CD4-positive, alpha-beta T cell (primary cell): ENCODE measurements around the gene PCDH9. TPM values are rescaled to one million over a fixed set of nuclear protein-coding genes. Genes with fewer than 3 reads are reported as not detected.

Experiments used
- ATAC-seq: fragments of 200-7000 bp; cut with Tn5 transposase; one replicate; pipeline ENCODE4 v1.10.0; 2022; ENCODE audit warnings: mild to moderate bottlenecking; ENCODE audit not compliant: poor library complexity
- CTCF ChIA-PET: fragments of 350-600 bp; sonication (Branson Sonifier 250); formaldehyde crosslinking; loops from one replicate; lab custom pipeline; 2021; ENCODE audit warnings: antibody characterized with exemption, inconsistent platforms; lab: Charles Lee
- POLR2A ChIA-PET: fragments of 350-600 bp; sonication (Branson Sonifier 250); formaldehyde crosslinking; loops from one replicate; lab custom pipeline; 2021; ENCODE audit warnings: antibody characterized with exemption, inconsistent platforms; lab: Charles Lee
- DNase-seq, 14 experiments: peaks; one replicate each; pipeline ENCODE4 v3.0.0-alpha.2; 2013 to 2020; ENCODE audit warnings: mixed read lengths in 2 of 14
- H3K27ac ChIP-seq, 2 donors: one replicate each; pipeline versions ENCODE4 v1.5.1 to v1.7.0; 2013; ENCODE audit warnings: low read length in 2 of 2, low read depth in 1 of 2, mild to moderate bottlenecking in 1 of 2
- H3K27me3 ChIP-seq, 2 experiments: 1 replicate in 1 of 2; 2 replicates in 1 of 2; pipeline versions ENCODE4 v1.6.1 to v1.7.0; 2013; ENCODE audit warnings: low read length in 2 of 2, control low read depth in 1 of 2, mild to moderate bottlenecking in 1 of 2, moderate library complexity in 1 of 2; ENCODE audit not compliant: insufficient read depth in 2 of 2, control insufficient read depth in 1 of 2
- H3K36me3 ChIP-seq: one replicate; pipeline ENCODE4 v1.6.1; 2013; ENCODE audit warnings: low read length, control low read depth; ENCODE audit not compliant: insufficient read depth
- H3K4me1 ChIP-seq: one replicate; pipeline ENCODE4 v1.6.1; 2013; ENCODE audit warnings: low read length, control low read depth; ENCODE audit not compliant: insufficient read depth
- H3K4me3 ChIP-seq: one replicate; pipeline ENCODE4 v1.5.1; 2013; ENCODE audit warnings: mild to moderate bottlenecking, low read length, moderate library complexity
- H3K9me3 ChIP-seq, 2 experiments: 1 replicate in 1 of 2; 2 replicates in 1 of 2; pipeline versions ENCODE4 v1.6.1 to v1.7.0; 2013; ENCODE audit warnings: low read length in 2 of 2, mild to moderate bottlenecking in 2 of 2, control low read depth in 1 of 2, moderate library complexity in 1 of 2; ENCODE audit not compliant: control insufficient read depth in 1 of 2, insufficient read depth in 1 of 2
- H3K27ac Mint-ChIP-seq: one replicate; pipeline ENCODE4 v1.8.0; 2020; ENCODE audit warnings: mixed read lengths
- H3K27me3 Mint-ChIP-seq: one replicate; pipeline ENCODE4 v1.8.0; 2021; ENCODE audit warnings: mixed read lengths
- H3K36me3 Mint-ChIP-seq: one replicate; pipeline ENCODE4 v1.8.0; 2021; ENCODE audit warnings: low read depth, mixed read lengths
- H3K4me1 Mint-ChIP-seq: one replicate; pipeline ENCODE4 v1.8.0; 2021; ENCODE audit warnings: low read depth, mixed read lengths
- H3K4me3 Mint-ChIP-seq: one replicate; pipeline ENCODE4 v1.8.0; 2020; ENCODE audit warnings: mild to moderate bottlenecking, mixed read lengths
- H3K9me3 Mint-ChIP-seq: one replicate; pipeline ENCODE4 v1.8.0; 2020; ENCODE audit warnings: mixed read lengths
- CTCF ChIP-seq: fragments of 200-600 bp; IDR thresholded peaks from one replicate; pipeline ENCODE4 v1.8.0; 2022; ENCODE audit warnings: antibody characterized with exemption, mild to moderate bottlenecking
- intact Hi-C, 2 experiments: fragments of 100-400 bp; cut with DNase I in 1 of 2; cut with micrococcal nuclease in 1 of 2; formaldehyde crosslinking; loops; one replicate each; pipeline versions ENCODE4 v1.15.1 to v1.9.0; 2023 to 2025; cut with DNase I, micrococcal nuclease
- total RNA-seq, 174 experiments: library from RNA in 2 of 174; stranded (reverse) in 2 of 174; gene quantifications; one replicate each; pipeline ENCODE4 v1.2.3 and lab custom pipeline; 2021 to 2026

PCDH9 gene
- total RNA-seq, 2 experiments from 2014 or later: 0.08 to 0.19 TPM

GRCh38 chr13:67004511-67004910 lies 225.6 kb downstream of the PCDH9 start:
- TF ChIP-seq CTCF: no peak
- Histone ChIP-seq H3K27ac (no peak overlapping the region), H3K4me3 (no peak overlapping the region), H3K9me3 (peaks cover 0 to 4% of the 10 kb centered on the region in 2 experiments), H3K27me3 (no peaks in the 10 kb centered on the region), H3K36me3 (no peaks in the 10 kb centered on the region), H3K4me1 (no peaks in the 10 kb centered on the region)
- intact Hi-C loops: no loop called here
- ChIA-PET POLR2A (no interaction called here), CTCF (interaction anchor here (0.7 kb wide), 1 partner anchor 1120 kb away, joined by 5 read pairs; no protein-coding TSS in a partner anchor)
- H3K27me3 Mint-ChIP-seq: no peaks in the 10 kb centered on the region
- H3K4me1 Mint-ChIP-seq: no peaks in the 10 kb centered on the region
- no peaks in the 10 kb centered on the region for H3K36me3 Mint-ChIP-seq
- ATAC-seq (no peak), DNase-seq (no peak)
- H3K27ac Mint-ChIP-seq: no peak overlapping the region
- no peak overlapping the region for H3K4me3 Mint-ChIP-seq
- H3K9me3 Mint-ChIP-seq: no peaks in the 10 kb centered on the region

GRCh38 chr13:67003743-67004142 lies 226.4 kb downstream of the PCDH9 start:
- Histone ChIP-seq H3K4me1 (no peaks in the 10 kb centered on the region), H3K9me3 (peaks cover 0 to 4% of the 10 kb centered on the region in 2 experiments), H3K27me3 (no peaks in the 10 kb centered on the region), H3K27ac (no peak overlapping the region), H3K36me3 (no peaks in the 10 kb centered on the region), H3K4me3 (no peak overlapping the region)
- Mint-ChIP-seq H3K27ac (no peak overlapping the region), H3K9me3 (no peaks in the 10 kb centered on the region), H3K4me3 (no peak overlapping the region), H3K27me3 (no peaks in the 10 kb centered on the region), H3K36me3 (no peaks in the 10 kb centered on the region), H3K4me1 (no peaks in the 10 kb centered on the region)
- TF ChIP-seq CTCF: no peak
- ChIA-PET POLR2A (no interaction called here), CTCF (no interaction called here)
- ATAC-seq (no peak), DNase-seq (no peak)
- intact Hi-C loops: no loop called here

GRCh38 chr13:67001363-67001762 lies 228.8 kb downstream of the PCDH9 start:
- TF ChIP-seq CTCF: no peak
- Histone ChIP-seq H3K36me3 (no peaks in the 10 kb centered on the region), H3K27me3 (no peaks in the 10 kb centered on the region), H3K4me1 (no peaks in the 10 kb centered on the region), H3K4me3 (no peak overlapping the region), H3K9me3 (peaks cover 0 to 10% of the 10 kb centered on the region in 2 experiments), H3K27ac (no peak overlapping the region)
- H3K27ac Mint-ChIP-seq: no peak overlapping the region
- DNase-seq: no peak
- no peaks in the 10 kb centered on the region for H3K9me3 Mint-ChIP-seq
- CTCF ChIA-PET: no interaction called here
- no peak overlapping the region for H3K4me3 Mint-ChIP-seq
- H3K27me3 Mint-ChIP-seq: no peaks in the 10 kb centered on the region
- H3K4me1 Mint-ChIP-seq: no peaks in the 10 kb centered on the region
- no peak for ATAC-seq
- H3K36me3 Mint-ChIP-seq: no peaks in the 10 kb centered on the region
- POLR2A ChIA-PET: no interaction called here
- intact Hi-C loops: no loop called here
